Gastroesophageal sphincter (tissue), 3 donors: ENCODE measurements around the gene TMBIM4.

Experiments
- CTCF ChIP-seq, 4 experiments: fragments of 200-600 bp in 2 of 4; fragments of 450-650 bp in 2 of 4; sonication (generic) in 1 of 4; IDR thresholded peaks; one replicate each; pipeline ENCODE4 v1.5.1; 2017 to 2019; ENCODE audit warnings: antibody characterized with exemption in 4 of 4, mild to moderate bottlenecking in 2 of 4, moderate library complexity in 2 of 4
- EP300 ChIP-seq: sonication (generic); formaldehyde crosslinking; IDR thresholded peaks from one replicate; pipeline ENCODE4 v1.6.1; 2017; ENCODE audit warnings: antibody characterized with exemption, mild to moderate bottlenecking
- POLR2A ChIP-seq, 2 donors: fragments of 450-650 bp; IDR thresholded peaks; one replicate each; pipeline ENCODE4 v1.6.1; 2017; ENCODE audit warnings: antibody characterized with exemption in 2 of 2, mild to moderate bottlenecking in 2 of 2, moderate library complexity in 1 of 2
- POLR2AphosphoS5 ChIP-seq: sonication (generic); formaldehyde crosslinking; IDR thresholded peaks from one replicate; pipeline ENCODE4 v1.6.1; 2017; ENCODE audit warnings: antibody characterized with exemption

- TF ChIP-seq CTCF (IDR thresholded peaks at IDR 0.05) (no peak), POLR2AphosphoS5 (no peak), POLR2A (IDR thresholded peaks at IDR 0.05) (no peak), EP300 (no peak)
Measured at GRCh38 chr12:66159123-66159522, 10.7 kb downstream of the TMBIM4 start.
